ENCODE measurements around the gene ERO1B. TPM values are rescaled to one million over a fixed set of nuclear protein-coding genes. Genes with fewer than 3 reads are reported as not detected.

ERO1B gene
- total RNA-seq, 1 donor: 2.9 TPM

- Histone ChIP-seq H4K20me1 (ENCODE audit: insufficient read depth, low read length) (no peaks in the 10 kb centered on the region), H3K9me3 (ENCODE audit: low read depth, low read length) (no peaks in the 10 kb centered on the region), H2AFZ (ENCODE audit: low read length) (no peak overlapping the region), H3K36me3 (ENCODE audit: insufficient read depth, low read length) (no peaks in the 10 kb centered on the region), H3K27ac (ENCODE audit: low read depth, low read length) (no peak overlapping the region), H3K4me3 (ENCODE audit: insufficient read depth, low read length) (no peak overlapping the region), H3K27me3 (ENCODE audit: insufficient read depth, low read length) (no peaks in the 10 kb centered on the region), H3K4me2 (ENCODE audit: insufficient read depth, low read length) (no peak overlapping the region), H3K4me1 (ENCODE audit: insufficient read depth, low read length) (peaks cover 13% of the 10 kb centered on the region), H3K79me2 (ENCODE audit: insufficient read depth, low read length) (no peaks in the 10 kb centered on the region)
- DNase-seq (ENCODE audit: insufficient read length, low spot score, missing footprints): no peak
- TF ChIP-seq CTCF (IDR thresholded peaks at IDR 0.05; ENCODE audit: extremely low read depth, low read depth, low read length): no peak
These were observed 77.1 kb downstream of the ERO1B start for GRCh38 chr1:236204656-236205055.

- Histone ChIP-seq H3K4me2 (ENCODE audit: insufficient read depth, low read length) (no peak overlapping the region), H3K79me2 (ENCODE audit: insufficient read depth, low read length) (no peaks in the 10 kb centered on the region), H3K9me3 (ENCODE audit: low read depth, low read length) (no peaks in the 10 kb centered on the region), H3K27ac (ENCODE audit: low read depth, low read length) (no peak overlapping the region), H3K36me3 (ENCODE audit: insufficient read depth, low read length) (no peaks in the 10 kb centered on the region), H4K20me1 (ENCODE audit: insufficient read depth, low read length) (no peaks in the 10 kb centered on the region), H3K27me3 (ENCODE audit: insufficient read depth, low read length) (no peaks in the 10 kb centered on the region), H3K4me3 (ENCODE audit: insufficient read depth, low read length) (no peak overlapping the region), H3K4me1 (ENCODE audit: insufficient read depth, low read length) (peaks cover 13% of the 10 kb centered on the region), H2AFZ (ENCODE audit: low read length) (no peak overlapping the region)
- DNase-seq (ENCODE audit: insufficient read length, low spot score, missing footprints): no peak
- no peak for TF ChIP-seq CTCF (IDR thresholded peaks at IDR 0.05; ENCODE audit: extremely low read depth, low read depth, low read length)
These were observed 77.7 kb downstream of the ERO1B start for GRCh38 chr1:236204039-236204438.

GRCh38 chr1:236201786-236202185 is 80.0 kb downstream of the ERO1B start:
- Histone ChIP-seq H3K4me2 (ENCODE audit: insufficient read depth, low read length) (no peak overlapping the region), H2AFZ (ENCODE audit: low read length) (no peak overlapping the region), H3K36me3 (ENCODE audit: insufficient read depth, low read length) (no peaks in the 10 kb centered on the region), H3K4me1 (ENCODE audit: insufficient read depth, low read length) (peaks cover 13% of the 10 kb centered on the region), H3K4me3 (ENCODE audit: insufficient read depth, low read length) (no peak overlapping the region), H3K27ac (ENCODE audit: low read depth, low read length) (no peak overlapping the region), H4K20me1 (ENCODE audit: insufficient read depth, low read length) (no peaks in the 10 kb centered on the region), H3K79me2 (ENCODE audit: insufficient read depth, low read length) (no peaks in the 10 kb centered on the region), H3K9me3 (ENCODE audit: low read depth, low read length) (no peaks in the 10 kb centered on the region), H3K27me3 (ENCODE audit: insufficient read depth, low read length) (no peaks in the 10 kb centered on the region)
- no peak for DNase-seq (ENCODE audit: insufficient read length, low spot score, missing footprints)
- TF ChIP-seq CTCF (IDR thresholded peaks at IDR 0.05; ENCODE audit: extremely low read depth, low read depth, low read length): no peak

- Histone ChIP-seq H3K9me3 (ENCODE audit: low read depth, low read length) (no peaks in the 10 kb centered on the region), H3K4me3 (ENCODE audit: insufficient read depth, low read length) (no peak overlapping the region), H3K36me3 (ENCODE audit: insufficient read depth, low read length) (no peaks in the 10 kb centered on the region), H2AFZ (ENCODE audit: low read length) (no peak overlapping the region), H3K4me1 (ENCODE audit: insufficient read depth, low read length) (peaks cover 13% of the 10 kb centered on the region), H4K20me1 (ENCODE audit: insufficient read depth, low read length) (no peaks in the 10 kb centered on the region), H3K4me2 (ENCODE audit: insufficient read depth, low read length) (no peak overlapping the region), H3K79me2 (ENCODE audit: insufficient read depth, low read length) (no peaks in the 10 kb centered on the region), H3K27me3 (ENCODE audit: insufficient read depth, low read length) (no peaks in the 10 kb centered on the region), H3K27ac (ENCODE audit: low read depth, low read length) (no peak overlapping the region)
- no peak for TF ChIP-seq CTCF (IDR thresholded peaks at IDR 0.05; ENCODE audit: extremely low read depth, low read depth, low read length)
- no peak for DNase-seq (ENCODE audit: insufficient read length, low spot score, missing footprints)
These were observed 80.8 kb downstream of the ERO1B start for GRCh38 chr1:236200925-236201324.
